Liver (tissue), 9 donors: ENCODE measurements around the gene CCDC136. TPM values are rescaled to one million over a fixed set of nuclear protein-coding genes. Genes with fewer than 3 reads are reported as not detected.

ENCODE experiments used
- DNase-seq: peaks from one replicate; pipeline ENCODE4 v3.0.0-alpha.2; 2017; ENCODE audit warnings: low spot score
- H3K27ac ChIP-seq, 2 donors: one replicate each; pipeline ENCODE4 v1.7.0; 2013; ENCODE audit warnings: inconsistent platforms in 2 of 2, low read length in 2 of 2, control low read depth in 1 of 2, low read depth in 1 of 2, mild to moderate bottlenecking in 1 of 2
- H3K27me3 ChIP-seq, 4 donors: one replicate each; pipeline versions ENCODE4 v1.6.1 to v1.7.0; 2013; ENCODE audit warnings: low read length in 3 of 4, inconsistent platforms in 1 of 4, mild to moderate bottlenecking in 1 of 4, moderate library complexity in 1 of 4; ENCODE audit not compliant: control insufficient read depth in 4 of 4, insufficient read depth in 4 of 4
- H3K36me3 ChIP-seq, 4 donors: one replicate each; pipeline versions ENCODE4 v1.6.1 to v1.7.0; 2013; ENCODE audit warnings: low read length in 3 of 4, mild to moderate bottlenecking in 3 of 4, low read depth in 1 of 4, moderate library complexity in 1 of 4; ENCODE audit not compliant: control insufficient read depth in 4 of 4, insufficient read depth in 3 of 4
- H3K4me1 ChIP-seq, 4 donors: one replicate each; pipeline versions ENCODE4 v1.6.1 to v1.7.0; 2013; ENCODE audit warnings: low read length in 3 of 4, mild to moderate bottlenecking in 3 of 4, moderate library complexity in 1 of 4; ENCODE audit not compliant: control insufficient read depth in 4 of 4, insufficient read depth in 4 of 4
- H3K4me3 ChIP-seq, 3 donors: one replicate each; pipeline versions ENCODE4 v1.6.1 to v1.7.0; 2013; ENCODE audit warnings: low read length in 3 of 3, control low read depth in 1 of 3, low read depth in 1 of 3, mild to moderate bottlenecking in 1 of 3
- H3K9ac ChIP-seq, 2 donors: one replicate each; pipeline ENCODE4 v1.7.0; 2013; ENCODE audit warnings: low read length in 2 of 2, mild to moderate bottlenecking in 2 of 2, moderate library complexity in 2 of 2, control low read depth in 1 of 2, low read depth in 1 of 2
- H3K9me3 ChIP-seq, 4 donors: one replicate each; pipeline versions ENCODE4 v1.6.1 to v1.7.0; 2013; ENCODE audit warnings: low read length in 3 of 4; ENCODE audit not compliant: control insufficient read depth in 4 of 4
- EGR1 ChIP-seq, 2 donors: IDR thresholded peaks; 2 replicates each; pipeline ENCODE4 v1.6.1; 2016 to 2018; ENCODE audit warnings: antibody characterized with exemption in 2 of 2, low read depth in 2 of 2
- FOXA1 ChIP-seq: IDR thresholded peaks from 2 replicates; pipeline ENCODE4 v1.6.1; 2016; ENCODE audit warnings: antibody characterized with exemption
- FOXA2 ChIP-seq: IDR thresholded peaks from 2 replicates; pipeline ENCODE4 v1.6.1; 2016; ENCODE audit warnings: antibody characterized with exemption
- GABPA ChIP-seq, 2 donors: IDR thresholded peaks in 1 of 2; conservative IDR thresholded peaks in 1 of 2; 2 replicates each; pipeline ENCODE4 v1.6.1; 2016; ENCODE audit warnings: antibody characterized with exemption in 2 of 2, mild to moderate bottlenecking in 1 of 2, moderate library complexity in 1 of 2
- HNF4A ChIP-seq, 2 donors: conservative IDR thresholded peaks; 2 replicates each; pipeline ENCODE4 v1.6.1; 2016; ENCODE audit warnings: antibody characterized with exemption in 2 of 2, mild to moderate bottlenecking in 2 of 2
- HNF4G ChIP-seq: IDR thresholded peaks from 2 replicates; pipeline ENCODE4 v1.6.1; 2016; ENCODE audit warnings: antibody characterized with exemption
- JUND ChIP-seq, 2 donors: IDR thresholded peaks; 2 replicates each; pipeline ENCODE4 v1.6.1; 2016; ENCODE audit warnings: antibody characterized with exemption in 2 of 2
- NR2F2 ChIP-seq: IDR thresholded peaks from 2 replicates; pipeline ENCODE4 v1.6.1; 2016; ENCODE audit warnings: antibody characterized with exemption
- RAD21 ChIP-seq, 2 donors: IDR thresholded peaks; 2 replicates each; pipeline ENCODE4 v1.6.1; 2016; ENCODE audit warnings: antibody characterized with exemption in 2 of 2, mild to moderate bottlenecking in 2 of 2
- RXRA ChIP-seq, 2 donors: IDR thresholded peaks; 2 replicates each; pipeline ENCODE4 v1.6.1; 2017 to 2018; ENCODE audit warnings: antibody characterized with exemption in 2 of 2, mild to moderate bottlenecking in 1 of 2
- SP1 ChIP-seq: IDR thresholded peaks from 2 replicates; pipeline ENCODE4 v1.6.1; 2018; ENCODE audit warnings: antibody characterized with exemption, mild to moderate bottlenecking
- TAF1 ChIP-seq: conservative IDR thresholded peaks from 2 replicates; pipeline ENCODE4 v1.6.1; 2016; ENCODE audit warnings: antibody characterized with exemption, mild to moderate bottlenecking
- YY1 ChIP-seq: IDR thresholded peaks from 2 replicates; pipeline ENCODE4 v1.6.1; 2016; ENCODE audit warnings: antibody characterized with exemption, mild to moderate bottlenecking
- WGBS: extraction: QIAGEN DNeasy Blood & Tissue Kit; methylation state at CpG from one replicate; pipeline ENCODE4 v1.1.7; 2013; 5-methylcytosine and 5-hydroxymethylcytosine counted together
- polyA plus RNA-seq, 2 donors: library from polyadenylated mRNA; stranded (reverse) in 1 of 2; unstranded in 1 of 2; fragments of 200-250 nt in 1 of 2; fragments of >200 nt in 1 of 2; fragmentation: Nextera tagmentation in 1 of 2; extraction: Ambion mirVana in 1 of 2; gene quantifications; one replicate each; pipeline versions ENCODE4 v1.2.1 to v1.2.3, GENCODE V29; 2013 to 2015
- total RNA-seq, 2 donors: library from RNA; depleted of rRNA; stranded (reverse); fragments of >200 nt; gene quantifications; one replicate each; pipeline ENCODE4 v1.2.3, GENCODE V29; 2014
- TF ChIP-seq, protein P1 (sequence below): fragments of 150-350 bp; IDR thresholded peaks from 2 replicates; pipeline ENCODE4 v1.5.1; 2017; ENCODE audit warnings: improper control_type of control experiment, low read depth, low read length; ENCODE audit not compliant: missing input control
- TF ChIP-seq, protein P2 (sequence below): IDR thresholded peaks from 2 replicates; pipeline ENCODE4 v1.6.1; 2016; ENCODE audit warnings: antibody characterized with exemption
- TF ChIP-seq, protein P3 (sequence below): IDR thresholded peaks from 2 replicates; pipeline ENCODE4 v1.6.1; 2016; ENCODE audit warnings: antibody characterized with exemption
- TF ChIP-seq, protein P4 (sequence below): IDR thresholded peaks from 2 replicates; pipeline ENCODE4 v1.6.1; 2016; ENCODE audit warnings: antibody characterized with exemption, mild to moderate bottlenecking
- TF ChIP-seq, protein P5 (sequence below): IDR thresholded peaks from 2 replicates; pipeline ENCODE4 v1.6.1; 2016; ENCODE audit warnings: antibody characterized with exemption
- donor health status: healthy.
- donor health status: healthy.
- donor health status: healthy.
- donor health status: healthy.
- donor health status: healthy.

Gene CCDC136
- total and polyA plus RNA-seq, 4 donors: 0.09 to 0.59 (median 0.22) TPM

DNA sequence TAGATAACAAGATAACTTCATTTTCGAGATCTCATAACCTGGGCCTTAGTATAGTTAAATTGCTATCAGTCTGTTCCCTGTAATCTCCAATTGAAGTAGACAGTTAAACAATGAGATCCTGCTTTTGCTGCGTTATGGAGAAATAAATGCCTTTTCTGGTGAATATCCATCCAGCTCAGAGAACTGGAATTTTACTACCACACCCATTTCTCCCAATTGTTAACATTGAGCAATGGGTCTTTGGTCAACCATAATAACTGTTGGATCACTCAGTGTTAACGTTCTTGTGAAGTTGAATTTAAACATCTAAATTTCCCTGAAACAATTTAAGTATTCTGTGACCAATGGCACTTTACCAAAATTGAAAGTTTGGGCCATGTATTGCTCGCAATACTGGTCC lies 49.6 kb upstream of the CCDC136 start:
- Histone ChIP-seq H3K4me1 (peaks cover 2 to 29% (median 18%) of the 10 kb centered on the region in 4 donors), H3K9ac (no peak overlapping the region), H3K36me3 (no peaks in the 10 kb centered on the region), H3K9me3 (no peaks in the 10 kb centered on the region), H3K4me3 (no peak overlapping the region), H3K27ac (no peak overlapping the region), H3K27me3 (no peaks in the 10 kb centered on the region)
- TF ChIP-seq, protein P1, sequence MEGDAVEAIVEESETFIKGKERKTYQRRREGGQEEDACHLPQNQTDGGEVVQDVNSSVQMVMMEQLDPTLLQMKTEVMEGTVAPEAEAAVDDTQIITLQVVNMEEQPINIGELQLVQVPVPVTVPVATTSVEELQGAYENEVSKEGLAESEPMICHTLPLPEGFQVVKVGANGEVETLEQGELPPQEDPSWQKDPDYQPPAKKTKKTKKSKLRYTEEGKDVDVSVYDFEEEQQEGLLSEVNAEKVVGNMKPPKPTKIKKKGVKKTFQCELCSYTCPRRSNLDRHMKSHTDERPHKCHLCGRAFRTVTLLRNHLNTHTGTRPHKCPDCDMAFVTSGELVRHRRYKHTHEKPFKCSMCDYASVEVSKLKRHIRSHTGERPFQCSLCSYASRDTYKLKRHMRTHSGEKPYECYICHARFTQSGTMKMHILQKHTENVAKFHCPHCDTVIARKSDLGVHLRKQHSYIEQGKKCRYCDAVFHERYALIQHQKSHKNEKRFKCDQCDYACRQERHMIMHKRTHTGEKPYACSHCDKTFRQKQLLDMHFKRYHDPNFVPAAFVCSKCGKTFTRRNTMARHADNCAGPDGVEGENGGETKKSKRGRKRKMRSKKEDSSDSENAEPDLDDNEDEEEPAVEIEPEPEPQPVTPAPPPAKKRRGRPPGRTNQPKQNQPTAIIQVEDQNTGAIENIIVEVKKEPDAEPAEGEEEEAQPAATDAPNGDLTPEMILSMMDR: no peak
- TF ChIP-seq HNF4G: no peak
- no peak for TF ChIP-seq RXRA (IDR thresholded peaks at IDR 0.05)
- no peak for TF ChIP-seq JUND (IDR thresholded peaks at IDR 0.05)
- no peak for TF ChIP-seq EGR1 (IDR thresholded peaks at IDR 0.05; ENCODE audit: low read depth in 2 of 2)
- TF ChIP-seq FOXA2: no peak
- TF ChIP-seq, protein P2, sequence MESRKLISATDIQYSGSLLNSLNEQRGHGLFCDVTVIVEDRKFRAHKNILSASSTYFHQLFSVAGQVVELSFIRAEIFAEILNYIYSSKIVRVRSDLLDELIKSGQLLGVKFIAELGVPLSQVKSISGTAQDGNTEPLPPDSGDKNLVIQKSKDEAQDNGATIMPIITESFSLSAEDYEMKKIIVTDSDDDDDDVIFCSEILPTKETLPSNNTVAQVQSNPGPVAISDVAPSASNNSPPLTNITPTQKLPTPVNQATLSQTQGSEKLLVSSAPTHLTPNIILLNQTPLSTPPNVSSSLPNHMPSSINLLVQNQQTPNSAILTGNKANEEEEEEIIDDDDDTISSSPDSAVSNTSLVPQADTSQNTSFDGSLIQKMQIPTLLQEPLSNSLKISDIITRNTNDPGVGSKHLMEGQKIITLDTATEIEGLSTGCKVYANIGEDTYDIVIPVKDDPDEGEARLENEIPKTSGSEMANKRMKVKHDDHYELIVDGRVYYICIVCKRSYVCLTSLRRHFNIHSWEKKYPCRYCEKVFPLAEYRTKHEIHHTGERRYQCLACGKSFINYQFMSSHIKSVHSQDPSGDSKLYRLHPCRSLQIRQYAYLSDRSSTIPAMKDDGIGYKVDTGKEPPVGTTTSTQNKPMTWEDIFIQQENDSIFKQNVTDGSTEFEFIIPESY: no peak
- TF ChIP-seq, protein P3, sequence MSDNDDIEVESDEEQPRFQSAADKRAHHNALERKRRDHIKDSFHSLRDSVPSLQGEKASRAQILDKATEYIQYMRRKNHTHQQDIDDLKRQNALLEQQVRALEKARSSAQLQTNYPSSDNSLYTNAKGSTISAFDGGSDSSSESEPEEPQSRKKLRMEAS: no peak
- TF ChIP-seq GABPA (IDR thresholded peaks at IDR 0.05 in 1 of 2, conservative IDR thresholded peaks at IDR 0.05 in 1 of 2): no peak
- TF ChIP-seq, protein P4, sequence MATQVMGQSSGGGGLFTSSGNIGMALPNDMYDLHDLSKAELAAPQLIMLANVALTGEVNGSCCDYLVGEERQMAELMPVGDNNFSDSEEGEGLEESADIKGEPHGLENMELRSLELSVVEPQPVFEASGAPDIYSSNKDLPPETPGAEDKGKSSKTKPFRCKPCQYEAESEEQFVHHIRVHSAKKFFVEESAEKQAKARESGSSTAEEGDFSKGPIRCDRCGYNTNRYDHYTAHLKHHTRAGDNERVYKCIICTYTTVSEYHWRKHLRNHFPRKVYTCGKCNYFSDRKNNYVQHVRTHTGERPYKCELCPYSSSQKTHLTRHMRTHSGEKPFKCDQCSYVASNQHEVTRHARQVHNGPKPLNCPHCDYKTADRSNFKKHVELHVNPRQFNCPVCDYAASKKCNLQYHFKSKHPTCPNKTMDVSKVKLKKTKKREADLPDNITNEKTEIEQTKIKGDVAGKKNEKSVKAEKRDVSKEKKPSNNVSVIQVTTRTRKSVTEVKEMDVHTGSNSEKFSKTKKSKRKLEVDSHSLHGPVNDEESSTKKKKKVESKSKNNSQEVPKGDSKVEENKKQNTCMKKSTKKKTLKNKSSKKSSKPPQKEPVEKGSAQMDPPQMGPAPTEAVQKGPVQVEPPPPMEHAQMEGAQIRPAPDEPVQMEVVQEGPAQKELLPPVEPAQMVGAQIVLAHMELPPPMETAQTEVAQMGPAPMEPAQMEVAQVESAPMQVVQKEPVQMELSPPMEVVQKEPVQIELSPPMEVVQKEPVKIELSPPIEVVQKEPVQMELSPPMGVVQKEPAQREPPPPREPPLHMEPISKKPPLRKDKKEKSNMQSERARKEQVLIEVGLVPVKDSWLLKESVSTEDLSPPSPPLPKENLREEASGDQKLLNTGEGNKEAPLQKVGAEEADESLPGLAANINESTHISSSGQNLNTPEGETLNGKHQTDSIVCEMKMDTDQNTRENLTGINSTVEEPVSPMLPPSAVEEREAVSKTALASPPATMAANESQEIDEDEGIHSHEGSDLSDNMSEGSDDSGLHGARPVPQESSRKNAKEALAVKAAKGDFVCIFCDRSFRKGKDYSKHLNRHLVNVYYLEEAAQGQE: no peak
- TF ChIP-seq YY1: no peak
- no peak for TF ChIP-seq TAF1
- TF ChIP-seq, protein P5, sequence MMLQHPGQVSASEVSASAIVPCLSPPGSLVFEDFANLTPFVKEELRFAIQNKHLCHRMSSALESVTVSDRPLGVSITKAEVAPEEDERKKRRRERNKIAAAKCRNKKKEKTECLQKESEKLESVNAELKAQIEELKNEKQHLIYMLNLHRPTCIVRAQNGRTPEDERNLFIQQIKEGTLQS: no peak
- no peak for TF ChIP-seq NR2F2
- TF ChIP-seq HNF4A (conservative IDR thresholded peaks at IDR 0.05): no peak
- no peak for TF ChIP-seq FOXA1
- no peak for TF ChIP-seq RAD21 (IDR thresholded peaks at IDR 0.05)
- TF ChIP-seq SP1: no peak
- no peak for DNase-seq
- WGBS: 68% methylated on average over 4 of the region's 4 CpGs
